Measurements from ENCODE around the gene UCN2. TPM values are rescaled to one million over a fixed set of nuclear protein-coding genes. Genes with fewer than 3 reads are reported as not detected.

The UCN2 gene
- total and polyA plus RNA-seq, 2 of the 8 experiments (the other 6 are each of a cell fraction or from before 2014, with no cell fraction given), result 0.14 TPM; not detected in 1

- Histone ChIP-seq H3K23ac (ENCODE audit: insufficient read length) (no peak overlapping the region), H3K4me2 (ENCODE audit: insufficient read depth in 1 of 2, low read depth in 2 of 2, low read length in 2 of 2) (no peak overlapping the region), H3K27me3 (replicated peaks in 1 of 4; ENCODE audit: control insufficient read depth in 3 of 4, extremely low read depth in 1 of 4, insufficient read depth in 3 of 4, low read length in 3 of 4) (no peaks in the 10 kb centered on the region), H3K23me2 (ENCODE audit: low read depth, low read length) (no peaks in the 10 kb centered on the region; the same call in 1 of the 2 replicates), H2AFZ (ENCODE audit: low read length) (no peak overlapping the region), H3K9ac (replicated peaks in 1 of 4; ENCODE audit: extremely low read depth in 1 of 4, low read depth in 3 of 4, low read length in 3 of 4) (no peak overlapping the region), H3K4ac (replicated peaks; ENCODE audit: insufficient read length, low read depth, low read length) (no peak overlapping the region), H4K20me1 (replicated peaks in 1 of 2; ENCODE audit: control insufficient read depth in 1 of 2, insufficient read depth in 2 of 2, low read length in 2 of 2) (peaks cover 0 to 4% of the 10 kb centered on the region in 2 experiments), H3K14ac (ENCODE audit: insufficient read length) (no peak overlapping the region), H4K8ac (ENCODE audit: extremely low read depth, insufficient read depth, low read length) (no peak overlapping the region), H4K5ac (ENCODE audit: insufficient read length, low read depth, low read length) (no peak overlapping the region), H4K91ac (replicated peaks; ENCODE audit: insufficient read length, low read length) (no peak overlapping the region), H2BK120ac (replicated peaks; ENCODE audit: low read depth, low read length) (no peak overlapping the region), H3K4me3 (ENCODE audit: extremely low read depth in 1 of 4, insufficient read depth in 2 of 4, low read depth in 3 of 4, low read length in 4 of 4) (no peak overlapping the region), H3K4me1 (replicated peaks in 1 of 4; ENCODE audit: control insufficient read depth in 3 of 4, insufficient read depth in 4 of 4, low read length in 3 of 4) (no peaks in the 10 kb centered on the region), H2AK5ac (ENCODE audit: low read depth, low read length) (no peak overlapping the region), H3K18ac (ENCODE audit: extremely low read depth, low read length) (no peak overlapping the region), H2BK15ac (ENCODE audit: low read length) (no peak overlapping the region), H3K9me3 (ENCODE audit: insufficient read depth in 2 of 2, low read depth in 1 of 2, low read length in 1 of 2) (no peaks in the 10 kb centered on the region), H3K27ac (ENCODE audit: low read depth, low read length) (no peak overlapping the region), H3K79me1 (ENCODE audit: low read depth, low read length) (no peaks in the 10 kb centered on the region), H2BK5ac (ENCODE audit: low read depth, low read length) (no peak overlapping the region), H2BK12ac (ENCODE audit: low read depth, low read length) (no peak overlapping the region), H3K36me3 (ENCODE audit: control insufficient read depth in 2 of 4, insufficient read depth in 4 of 4, low read length in 3 of 4) (peaks cover 2 to 35% (median 23%) of the 10 kb centered on the region in 4 experiments; a peak in 7 of 8 replicates), H3K56ac (replicated peaks; ENCODE audit: insufficient read length, low read depth, low read length) (no peak overlapping the region), H2BK20ac (ENCODE audit: low read length) (no peak overlapping the region), H3K79me2 (ENCODE audit: control insufficient read depth in 1 of 2, insufficient read depth in 2 of 2, low read length in 2 of 2) (no peaks in the 10 kb centered on the region)
- FAIRE-seq, result no peak
- no peak for DNase-seq (ENCODE audit: low read depth in 1 of 2, low spot score in 2 of 2)
- ChIA-PET POLR2A (ENCODE audit: partially characterized antibody) (interaction anchor here (0.7 to 1.6 kb wide), 2 partner anchors 8 to 96 kb away, joined by 3 to 5 read pairs; partner anchors contain the start of gene CCDC51), CTCF (ENCODE audit: partially characterized antibody) (interaction anchor here (1.2 to 4.1 kb wide), 3 partner anchors 13 to 62 kb away, joined by 3 to 21 read pairs (median 4); no protein-coding TSS in a partner anchor)
- WGBS, 2 experiments (ENCODE audit: extremely low coverage in 1 of 2, insufficient coverage in 1 of 2, insufficient read length in 1 of 2, insufficient replicate concordance in 2 of 2, low coverage in 1 of 2, low lambda C conversion rate in 2 of 2, missing lambda C conversion rate in 1 of 2), result 91% methylated on average over 4 of the region's 4 CpGs; no CpG with 5 or more reads in 1 of the 2 experiments
- no peak for TF ChIP-seq RFX5 (IDR thresholded peaks at IDR 0.05; ENCODE audit: borderline replicate concordance, low read depth, low read length)
- no peak for TF ChIP-seq POLR2AphosphoS5 (IDR thresholded peaks at IDR 0.05; ENCODE audit: low read depth, low read length)
- no peak for TF ChIP-seq TCF12 (IDR thresholded peaks at IDR 0.05; ENCODE audit: low read depth, low read length)
- TF ChIP-seq KDM1A (IDR thresholded peaks at IDR 0.05; ENCODE audit: borderline replicate concordance, low read length), result no peak
- TF ChIP-seq MAFK (IDR thresholded peaks at IDR 0.05; ENCODE audit: low read depth, low read length), result no peak
- TF ChIP-seq, protein P1, sequence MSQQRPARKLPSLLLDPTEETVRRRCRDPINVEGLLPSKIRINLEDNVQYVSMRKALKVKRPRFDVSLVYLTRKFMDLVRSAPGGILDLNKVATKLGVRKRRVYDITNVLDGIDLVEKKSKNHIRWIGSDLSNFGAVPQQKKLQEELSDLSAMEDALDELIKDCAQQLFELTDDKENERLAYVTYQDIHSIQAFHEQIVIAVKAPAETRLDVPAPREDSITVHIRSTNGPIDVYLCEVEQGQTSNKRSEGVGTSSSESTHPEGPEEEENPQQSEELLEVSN (IDR thresholded peaks at IDR 0.05), result no peak
- no peak for TF ChIP-seq SP1 (IDR thresholded peaks at IDR 0.05; ENCODE audit: low read depth, low read length)
- TF ChIP-seq TAF1 (IDR thresholded peaks at IDR 0.05; ENCODE audit: low read depth, low read length), result no peak
- TF ChIP-seq SIX5 (IDR thresholded peaks at IDR 0.05; ENCODE audit: low read depth, low read length), result no peak
- TF ChIP-seq PHF8 (conservative IDR thresholded peaks at IDR 0.05; ENCODE audit: low read depth, low read length), result no peak
- TF ChIP-seq, protein P2, sequence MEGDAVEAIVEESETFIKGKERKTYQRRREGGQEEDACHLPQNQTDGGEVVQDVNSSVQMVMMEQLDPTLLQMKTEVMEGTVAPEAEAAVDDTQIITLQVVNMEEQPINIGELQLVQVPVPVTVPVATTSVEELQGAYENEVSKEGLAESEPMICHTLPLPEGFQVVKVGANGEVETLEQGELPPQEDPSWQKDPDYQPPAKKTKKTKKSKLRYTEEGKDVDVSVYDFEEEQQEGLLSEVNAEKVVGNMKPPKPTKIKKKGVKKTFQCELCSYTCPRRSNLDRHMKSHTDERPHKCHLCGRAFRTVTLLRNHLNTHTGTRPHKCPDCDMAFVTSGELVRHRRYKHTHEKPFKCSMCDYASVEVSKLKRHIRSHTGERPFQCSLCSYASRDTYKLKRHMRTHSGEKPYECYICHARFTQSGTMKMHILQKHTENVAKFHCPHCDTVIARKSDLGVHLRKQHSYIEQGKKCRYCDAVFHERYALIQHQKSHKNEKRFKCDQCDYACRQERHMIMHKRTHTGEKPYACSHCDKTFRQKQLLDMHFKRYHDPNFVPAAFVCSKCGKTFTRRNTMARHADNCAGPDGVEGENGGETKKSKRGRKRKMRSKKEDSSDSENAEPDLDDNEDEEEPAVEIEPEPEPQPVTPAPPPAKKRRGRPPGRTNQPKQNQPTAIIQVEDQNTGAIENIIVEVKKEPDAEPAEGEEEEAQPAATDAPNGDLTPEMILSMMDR (IDR thresholded peaks at IDR 0.05; ENCODE audit: control extremely low read depth in 1 of 3, insufficient read depth in 1 of 3, low read depth in 1 of 3, low read length in 3 of 3), result no peak
- TF ChIP-seq JUN (IDR thresholded peaks at IDR 0.05; ENCODE audit: low read depth, low read length), result no peak
These were observed 28.0 kb downstream of the UCN2 start for GRCh38 chr3:48535578-48535977.

Measured in H1 (cell line).